ENCODE data around the gene PLCH2. TPM values are rescaled to one million over a fixed set of nuclear protein-coding genes. Genes with fewer than 3 reads are reported as not detected.

The PLCH2 gene
- total and polyA plus RNA-seq, 2 of the 13 experiments (the other 11 are each of a cell fraction or from before 2014, with no cell fraction given), result 0.15 to 0.67 TPM

DNA sequence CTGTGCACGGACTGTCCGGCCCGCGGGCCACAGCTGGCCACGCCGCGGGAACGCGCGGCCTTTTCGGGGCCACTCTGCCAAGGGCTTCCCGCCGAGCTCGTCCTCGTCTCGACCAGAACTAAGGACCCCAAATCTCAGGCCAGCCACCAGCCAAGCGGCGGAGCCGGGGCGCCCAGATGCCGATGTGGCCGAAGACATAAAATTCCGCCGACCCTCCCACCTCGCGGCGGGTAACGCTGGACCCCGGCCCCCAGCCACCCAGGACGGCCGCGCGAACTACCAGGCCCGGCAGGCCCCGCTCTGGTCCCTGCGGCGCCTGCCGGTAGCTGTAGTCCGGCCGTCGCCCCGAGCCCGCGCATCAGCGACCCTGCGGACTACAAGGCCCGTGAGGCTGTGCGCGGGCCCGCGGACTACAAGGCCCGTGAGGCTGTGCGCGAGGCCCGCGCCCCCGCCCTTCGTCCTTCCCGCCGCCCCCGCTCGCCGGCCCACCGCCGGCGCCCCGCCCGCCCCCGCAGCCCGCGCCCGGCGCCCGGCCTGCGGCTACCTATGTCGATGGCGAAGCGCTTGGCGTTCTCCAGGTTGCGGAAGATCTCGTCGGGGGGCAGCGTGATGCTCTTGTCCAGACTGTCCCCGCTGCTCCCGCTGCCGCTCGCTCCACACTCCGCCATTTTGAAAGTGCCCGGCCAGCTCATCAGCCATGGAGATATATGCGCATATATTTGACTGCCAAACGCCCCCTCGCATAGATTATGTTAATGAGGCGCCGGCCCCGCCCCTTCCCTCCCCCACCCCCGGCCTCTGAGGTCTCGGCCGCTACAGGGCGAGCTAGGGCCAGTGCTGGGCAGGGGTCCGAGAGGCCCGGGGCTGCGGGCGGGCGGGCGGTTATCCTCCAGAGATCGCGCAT, 50.1 kb downstream of the PLCH2 start, which contains the start of gene PANK4 (continued):
- TF ChIP-seq ZNF383 (CRISPR knock-in tag; IDR thresholded peaks at IDR 0.05; ENCODE audit: borderline replicate concordance) (no peak), SIN3A (IDR thresholded peaks at IDR 0.05; ENCODE audit: borderline replicate concordance, low read depth, low read length) (peak; percentile 11; the same call in 1 of the 2 replicates), KLF16 (CRISPR knock-in tag; IDR thresholded peaks at IDR 0.05) (no peak; a peak in 1 of 4 replicates), ZNF292 (CRISPR knock-in tag; IDR thresholded peaks at IDR 0.05; ENCODE audit: borderline replicate concordance, low read depth) (no peak), CCDC6 (CRISPR knock-in tag; IDR thresholded peaks at IDR 0.05) (no peak), ARNT2 (CRISPR knock-in tag; IDR thresholded peaks at IDR 0.05; ENCODE audit: low read depth) (0 out of 2 replicates have a peak, but pooled peaks have one; percentile 45), ZNF703 (CRISPR knock-in tag; IDR thresholded peaks at IDR 0.05; ENCODE audit: borderline replicate concordance) (no peak), POLR2AphosphoS5 (IDR thresholded peaks at IDR 0.05; ENCODE audit: low read depth, low read length) (peak; percentile 81), TBP (CRISPR knock-in tag; IDR thresholded peaks at IDR 0.05) (peak; percentile 96; the same call in 1 of the 2 replicates), NFYB (CRISPR knock-in tag; IDR thresholded peaks at IDR 0.05) (0 out of 2 replicates have a peak, but pooled peaks have one; percentile 12), PAX8 (CRISPR knock-in tag; IDR thresholded peaks at IDR 0.05; ENCODE audit: borderline replicate concordance) (no peak), ZNF333 (CRISPR knock-in tag; IDR thresholded peaks at IDR 0.05; ENCODE audit: borderline replicate concordance) (no peak), ZSCAN30 (CRISPR knock-in tag; IDR thresholded peaks at IDR 0.05) (no peak), ZNF10 (CRISPR knock-in tag; IDR thresholded peaks at IDR 0.05; ENCODE audit: borderline replicate concordance, low read depth) (no peak), FOSL2 (CRISPR knock-in tag; IDR thresholded peaks at IDR 0.05) (no peak), SAP130 (CRISPR knock-in tag; IDR thresholded peaks at IDR 0.05; ENCODE audit: low read depth) (peak; percentile 27; the same call in 1 of the 2 replicates), ZNF550 (CRISPR knock-in tag; IDR thresholded peaks at IDR 0.05; ENCODE audit: borderline replicate concordance) (no peak), ZNF772 (CRISPR knock-in tag; IDR thresholded peaks at IDR 0.05) (no peak), MED8 (CRISPR knock-in tag; IDR thresholded peaks at IDR 0.05; ENCODE audit: insufficient replicate concordance) (no peak), HHEX (CRISPR knock-in tag; IDR thresholded peaks at IDR 0.05) (no peak), ZNF20 (CRISPR knock-in tag; IDR thresholded peaks at IDR 0.05) (no peak), ZNF510 (CRISPR knock-in tag; IDR thresholded peaks at IDR 0.05; ENCODE audit: low read depth) (no peak)
- TF ChIP-seq, protein P1, sequence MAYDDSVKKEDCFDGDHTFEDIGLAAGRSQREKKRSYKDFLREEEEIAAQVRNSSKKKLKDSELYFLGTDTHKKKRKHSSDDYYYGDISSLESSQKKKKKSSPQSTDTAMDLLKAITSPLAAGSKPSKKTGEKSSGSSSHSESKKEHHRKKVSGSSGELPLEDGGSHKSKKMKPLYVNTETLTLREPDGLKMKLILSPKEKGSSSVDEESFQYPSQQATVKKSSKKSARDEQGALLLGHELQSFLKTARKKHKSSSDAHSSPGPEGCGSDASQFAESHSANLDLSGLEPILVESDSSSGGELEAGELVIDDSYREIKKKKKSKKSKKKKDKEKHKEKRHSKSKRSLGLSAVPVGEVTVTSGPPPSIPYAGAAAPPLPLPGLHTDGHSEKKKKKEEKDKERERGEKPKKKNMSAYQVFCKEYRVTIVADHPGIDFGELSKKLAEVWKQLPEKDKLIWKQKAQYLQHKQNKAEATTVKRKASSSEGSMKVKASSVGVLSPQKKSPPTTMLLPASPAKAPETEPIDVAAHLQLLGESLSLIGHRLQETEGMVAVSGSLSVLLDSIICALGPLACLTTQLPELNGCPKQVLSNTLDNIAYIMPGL (CRISPR knock-in tag; IDR thresholded peaks at IDR 0.05; ENCODE audit: borderline replicate concordance in 1 of 2, low read depth in 1 of 2), result no peak
- TF ChIP-seq, protein P2, sequence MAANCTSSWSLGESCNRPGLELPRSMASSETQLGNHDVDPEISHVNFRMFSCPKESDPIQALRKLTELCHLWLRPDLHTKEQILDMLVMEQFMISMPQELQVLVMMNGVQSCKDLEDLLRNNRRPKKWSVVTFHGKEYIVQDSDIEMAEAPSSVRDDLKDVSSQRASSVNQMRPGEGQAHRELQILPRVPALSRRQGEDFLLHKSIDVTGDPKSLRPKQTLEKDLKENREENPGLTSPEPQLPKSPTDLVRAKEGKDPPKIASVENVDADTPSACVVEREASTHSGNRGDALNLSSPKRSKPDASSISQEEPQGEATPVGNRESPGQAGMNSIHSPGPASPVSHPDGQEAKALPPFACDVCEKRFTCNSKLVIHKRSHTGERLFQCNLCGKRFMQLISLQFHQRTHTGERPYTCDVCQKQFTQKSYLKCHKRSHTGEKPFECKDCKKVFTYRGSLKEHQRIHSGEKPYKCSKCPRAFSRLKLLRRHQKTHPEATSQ (CRISPR knock-in tag; IDR thresholded peaks at IDR 0.05; ENCODE audit: borderline replicate concordance), result no peak
- TF ChIP-seq, protein P3, sequence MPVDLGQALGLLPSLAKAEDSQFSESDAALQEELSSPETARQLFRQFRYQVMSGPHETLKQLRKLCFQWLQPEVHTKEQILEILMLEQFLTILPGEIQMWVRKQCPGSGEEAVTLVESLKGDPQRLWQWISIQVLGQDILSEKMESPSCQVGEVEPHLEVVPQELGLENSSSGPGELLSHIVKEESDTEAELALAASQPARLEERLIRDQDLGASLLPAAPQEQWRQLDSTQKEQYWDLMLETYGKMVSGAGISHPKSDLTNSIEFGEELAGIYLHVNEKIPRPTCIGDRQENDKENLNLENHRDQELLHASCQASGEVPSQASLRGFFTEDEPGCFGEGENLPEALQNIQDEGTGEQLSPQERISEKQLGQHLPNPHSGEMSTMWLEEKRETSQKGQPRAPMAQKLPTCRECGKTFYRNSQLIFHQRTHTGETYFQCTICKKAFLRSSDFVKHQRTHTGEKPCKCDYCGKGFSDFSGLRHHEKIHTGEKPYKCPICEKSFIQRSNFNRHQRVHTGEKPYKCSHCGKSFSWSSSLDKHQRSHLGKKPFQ (CRISPR knock-in tag; IDR thresholded peaks at IDR 0.05; ENCODE audit: insufficient replicate concordance), result no peak

All from HepG2 (cell line).